Cerebellar nuclear complex (tissue), 1 donor: ENCODE measurements around the gene PRR5.
"Not testable (repeated sequence)": the region's sequence is repeated elsewhere in the genome, so short reads cannot be mapped to it uniquely, and the experiment has no call there.

Source experiments
- DNase-seq, 2 experiments: peaks; one replicate each; lab custom pipeline; 2025; lab: John Stamatoyannopoulos, UW

Gene PRR5, protein sequence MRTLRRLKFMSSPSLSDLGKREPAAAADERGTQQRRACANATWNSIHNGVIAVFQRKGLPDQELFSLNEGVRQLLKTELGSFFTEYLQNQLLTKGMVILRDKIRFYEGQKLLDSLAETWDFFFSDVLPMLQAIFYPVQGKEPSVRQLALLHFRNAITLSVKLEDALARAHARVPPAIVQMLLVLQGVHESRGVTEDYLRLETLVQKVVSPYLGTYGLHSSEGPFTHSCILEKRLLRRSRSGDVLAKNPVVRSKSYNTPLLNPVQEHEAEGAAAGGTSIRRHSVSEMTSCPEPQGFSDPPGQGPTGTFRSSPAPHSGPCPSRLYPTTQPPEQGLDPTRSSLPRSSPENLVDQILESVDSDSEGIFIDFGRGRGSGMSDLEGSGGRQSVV

DNA sequence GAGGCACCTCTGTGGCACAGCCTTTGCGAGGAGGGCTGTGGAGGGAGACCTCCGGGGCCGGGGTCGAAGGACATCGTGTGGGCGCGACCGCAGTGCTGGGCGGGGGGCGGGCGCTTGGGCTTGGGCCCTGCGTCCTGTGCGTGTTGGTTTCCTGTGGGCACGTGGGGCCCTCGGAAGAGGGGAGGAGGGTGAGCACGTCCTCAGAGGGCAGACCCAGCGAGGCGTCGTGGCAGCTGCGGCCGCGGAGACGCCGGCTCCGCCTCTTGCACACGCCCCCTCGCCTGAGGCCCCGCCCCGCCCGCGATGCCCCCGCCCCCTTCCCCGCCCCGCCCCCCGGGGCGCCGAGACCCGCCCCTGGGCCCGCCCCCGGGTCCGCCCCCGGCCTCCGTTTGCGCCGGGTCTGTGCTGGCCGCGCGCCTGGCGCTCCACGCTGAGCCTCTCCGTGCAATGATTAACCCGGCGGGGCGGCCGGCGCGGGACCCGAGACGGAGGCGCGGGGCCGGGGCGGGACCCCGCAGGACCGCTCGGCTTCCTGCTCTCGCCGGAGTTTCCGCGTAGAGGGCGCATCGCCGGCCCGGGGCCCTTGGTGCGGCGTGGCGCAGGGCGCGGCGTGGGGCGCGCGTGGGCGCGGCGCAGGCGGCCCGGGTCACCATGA lies at the start of gene PRR5:
PRR5 (plus strand) TSS at position 381 of the 655 bp plus-strand sequence; CDS start at position 652, 271 bp downstream.
- no peak for DNase-seq

DNA sequence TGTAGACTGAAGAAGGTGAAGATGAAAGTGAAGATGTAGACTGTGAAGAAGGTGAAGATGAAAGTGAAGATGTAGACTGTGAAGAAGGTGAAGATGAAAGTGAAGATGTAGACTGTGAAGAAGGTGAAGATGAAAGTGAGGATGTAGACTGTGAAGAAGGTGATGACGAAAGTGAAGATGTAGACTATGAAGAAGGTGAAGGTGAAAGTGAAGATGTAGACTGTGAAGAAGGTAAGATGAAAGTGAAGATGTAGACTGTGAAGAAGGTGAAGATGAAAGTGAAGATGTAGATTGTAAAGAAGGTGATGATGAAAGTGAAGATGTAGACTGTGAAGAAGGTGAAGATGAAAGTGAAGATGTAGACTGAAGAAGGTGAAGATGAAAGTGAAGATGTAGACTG lies 49.1 kb upstream of the PRR5 start:
- DNase-seq: not testable (repeated sequence)

DNA sequence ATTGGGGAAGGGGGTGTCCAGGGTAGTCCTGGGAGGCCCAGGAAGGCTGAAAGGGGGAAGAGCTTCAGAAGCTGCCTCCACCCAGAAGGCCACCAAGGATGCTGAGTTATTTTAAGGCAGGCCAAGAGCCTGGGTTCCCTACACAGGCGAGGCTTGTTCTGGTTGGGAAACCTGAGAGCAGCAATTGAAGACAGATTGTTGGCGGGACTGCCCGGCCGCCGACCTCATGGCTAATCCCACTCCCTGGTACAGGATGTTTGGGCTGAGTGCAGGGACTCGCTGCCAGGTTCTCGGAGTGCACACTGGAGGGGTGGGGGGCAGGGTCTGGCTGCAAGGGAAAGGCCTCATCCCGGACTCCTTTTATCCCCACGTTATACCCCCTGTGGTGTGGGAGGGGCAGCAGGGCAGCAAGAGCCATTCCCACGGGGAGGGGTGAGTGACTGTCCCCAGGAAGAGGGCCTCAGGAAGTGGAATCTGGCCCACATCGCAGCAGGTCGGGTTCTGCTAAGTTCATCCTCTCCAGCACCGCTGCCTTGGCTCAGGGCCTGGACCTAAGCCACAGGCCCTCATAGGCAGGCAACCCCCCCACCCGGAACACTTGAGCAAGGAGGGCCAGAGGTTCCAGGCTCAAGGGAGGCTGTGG lies 43.6 kb upstream of the PRR5 start:
- no peak for DNase-seq

DNA sequence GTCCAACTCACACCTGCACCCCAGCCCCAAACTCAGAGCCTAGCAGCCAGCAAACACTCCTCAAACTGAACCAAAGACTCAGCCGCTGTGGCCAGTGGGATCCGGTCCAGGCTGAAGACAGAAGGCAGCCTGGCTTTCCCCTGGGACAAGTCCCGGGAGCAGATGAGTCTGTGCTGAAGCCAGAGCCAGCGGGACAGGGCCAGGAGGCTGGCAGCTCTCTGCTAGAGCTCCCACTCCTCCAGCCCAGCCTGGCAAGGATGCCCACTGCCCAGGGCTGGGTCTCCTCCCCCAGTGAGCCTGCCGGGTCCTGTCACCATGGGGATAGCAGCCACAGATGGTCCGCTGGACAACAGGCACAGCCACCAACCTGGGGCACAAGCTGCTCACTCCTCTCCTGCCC lies 42.9 kb upstream of the PRR5 start:
- no peak for DNase-seq

DNA sequence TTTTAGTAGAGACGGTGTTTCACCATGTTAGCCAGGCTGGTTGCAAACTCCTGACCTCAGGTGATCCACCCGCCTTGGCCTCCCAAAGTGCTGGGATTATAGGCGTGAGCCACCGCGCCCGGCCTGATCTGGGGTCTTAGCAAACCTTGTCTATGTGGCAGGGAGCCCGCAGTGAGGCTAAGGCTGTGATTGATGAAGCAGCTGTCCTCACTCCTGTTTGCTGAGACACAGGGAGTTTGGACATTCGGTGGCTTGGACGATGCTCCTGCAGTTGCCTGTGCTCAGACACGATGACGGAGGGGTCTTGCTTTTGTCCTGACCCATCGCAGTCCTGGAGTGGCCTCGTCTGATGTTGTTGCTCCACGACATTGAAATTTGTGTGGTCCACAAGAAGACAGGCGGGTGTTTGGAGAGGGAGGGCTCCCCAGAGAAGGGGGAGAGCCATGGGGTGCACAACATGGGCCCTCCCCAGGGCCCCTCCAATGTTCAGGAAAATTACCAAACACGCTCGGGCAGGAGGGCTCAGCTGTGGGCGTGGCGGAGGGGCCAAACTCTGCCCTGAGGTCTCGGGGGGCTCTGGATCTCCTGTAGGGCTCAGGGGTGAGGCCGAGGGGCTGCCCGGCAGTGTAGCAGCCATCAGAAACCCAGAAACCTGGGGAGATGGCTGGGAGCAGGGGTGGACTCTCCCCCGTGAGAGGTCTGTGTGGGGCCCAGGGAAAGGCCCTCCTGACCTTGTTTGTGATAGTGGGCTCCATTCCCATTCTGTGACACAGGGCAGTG lies 41.8 kb upstream of the PRR5 start:
- no peak for DNase-seq

DNA sequence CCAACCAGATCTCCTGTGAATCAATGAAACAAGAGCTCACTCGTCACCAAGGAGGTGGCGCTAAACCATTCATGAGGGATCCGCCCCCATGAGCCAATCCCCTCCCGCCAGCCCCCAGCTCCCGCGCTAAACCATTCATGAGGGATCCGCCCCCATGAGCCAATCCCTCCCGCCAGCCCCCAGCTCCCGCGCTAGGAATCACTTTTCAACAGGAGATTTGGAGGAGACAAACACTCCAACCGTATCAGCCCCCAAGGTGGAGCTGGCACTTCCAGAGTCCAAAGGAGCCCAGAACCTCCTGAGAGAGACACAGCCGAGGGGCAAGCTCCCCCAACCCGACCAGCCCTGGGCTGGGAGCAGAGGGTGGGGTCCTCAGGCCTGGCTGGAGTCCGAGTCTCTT lies 40.9 kb upstream of the PRR5 start:
- no peak for DNase-seq

DNA sequence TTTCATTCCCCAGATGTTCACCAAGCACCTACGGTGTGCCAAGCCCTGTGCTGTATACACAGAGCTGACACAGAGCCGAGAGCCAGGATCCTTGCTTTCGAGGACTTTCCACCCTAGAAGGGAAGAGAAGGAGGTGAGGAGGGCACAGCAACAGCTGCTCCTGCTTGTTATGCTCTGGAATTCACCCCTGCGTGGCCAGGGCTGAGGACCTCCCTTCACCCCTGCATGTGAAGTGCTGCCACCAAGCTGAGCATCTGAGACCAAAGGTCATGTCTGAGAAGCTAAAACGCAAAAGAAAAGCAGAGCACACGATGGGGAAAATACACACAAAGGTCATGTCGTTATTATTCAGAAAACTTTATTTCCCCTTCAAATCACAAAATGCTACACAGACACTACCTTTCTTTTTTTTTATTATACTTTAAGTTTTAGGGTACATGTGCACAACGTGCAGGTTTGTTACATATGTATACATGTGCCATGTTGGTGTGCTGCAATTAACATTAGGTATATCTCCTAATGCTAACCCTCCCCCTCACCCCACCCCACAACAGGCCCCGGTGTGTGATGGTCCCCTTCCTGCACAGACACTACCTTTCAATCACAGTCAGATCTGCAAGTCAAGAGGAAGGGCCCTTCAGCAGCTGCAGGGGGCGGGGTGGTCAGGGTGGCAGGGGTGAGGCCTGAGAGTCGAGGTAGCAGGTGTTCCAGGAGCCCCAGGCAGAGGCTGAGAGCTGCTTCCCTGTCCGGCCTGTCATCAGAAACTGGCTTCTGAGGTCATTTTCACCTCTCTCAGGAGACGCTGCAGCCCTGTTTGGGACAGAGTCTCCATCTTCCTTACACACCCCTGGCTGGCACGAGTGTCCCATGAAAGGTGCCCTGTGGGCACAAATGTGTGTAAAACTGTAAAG lies 40.1 kb upstream of the PRR5 start:
- DNase-seq: no peak

DNA sequence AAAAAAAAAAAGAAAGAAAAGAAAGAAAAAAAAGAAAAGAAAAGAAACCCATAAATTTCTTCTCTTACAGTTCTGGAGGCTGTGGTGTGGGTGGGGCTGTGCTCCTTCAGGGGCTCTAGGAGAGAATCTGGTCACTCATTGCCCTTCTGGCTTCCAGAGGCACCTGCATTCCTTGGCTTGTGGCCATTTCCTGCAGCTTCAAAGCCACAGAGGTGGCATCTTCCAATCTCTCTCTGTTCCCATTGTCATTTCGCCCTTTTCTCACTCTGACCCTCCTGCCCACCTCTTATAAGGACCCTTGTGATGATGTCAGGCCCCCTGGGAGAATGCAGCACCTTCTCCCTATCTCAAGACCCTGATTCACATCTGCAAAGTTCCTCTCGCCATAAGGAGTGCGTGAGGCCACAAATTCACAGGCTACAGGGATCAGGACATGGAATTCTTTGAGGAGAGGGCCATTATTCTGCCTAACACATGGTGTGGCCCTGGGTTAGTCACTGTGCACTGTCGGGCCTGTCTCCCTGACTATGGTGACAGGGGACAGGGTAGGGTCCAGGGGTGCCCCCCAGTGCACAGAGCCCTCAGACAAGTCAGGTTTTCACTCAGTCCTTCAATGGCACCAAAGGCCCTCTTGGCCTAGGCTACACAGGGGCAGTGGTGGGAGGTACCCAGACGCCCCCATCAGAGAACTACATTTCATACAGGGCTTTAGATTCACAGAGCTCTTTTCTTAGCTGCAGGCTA lies 38.6 kb upstream of the PRR5 start:
- DNase-seq: no peak

DNA sequence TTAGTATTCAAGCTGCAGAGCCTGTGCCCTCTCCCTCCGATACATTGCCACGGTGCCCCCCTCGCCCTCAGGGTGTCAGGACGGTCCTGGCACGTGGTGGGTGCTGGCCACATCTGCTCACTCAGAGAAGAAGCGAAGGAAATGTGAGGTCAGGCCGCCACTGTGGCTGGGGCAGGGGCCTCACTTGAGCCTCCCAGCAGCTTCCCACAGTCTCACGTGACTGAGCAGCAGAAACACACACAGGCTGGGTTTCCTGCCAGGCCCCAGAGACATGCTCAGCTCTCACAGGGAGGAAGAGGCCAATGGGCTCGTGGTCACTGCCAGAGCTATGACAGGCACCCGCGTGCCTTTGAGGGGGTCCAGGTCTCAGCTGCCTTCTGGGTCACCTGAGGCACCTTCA lies 37.9 kb upstream of the PRR5 start:
- no peak for DNase-seq

DNA sequence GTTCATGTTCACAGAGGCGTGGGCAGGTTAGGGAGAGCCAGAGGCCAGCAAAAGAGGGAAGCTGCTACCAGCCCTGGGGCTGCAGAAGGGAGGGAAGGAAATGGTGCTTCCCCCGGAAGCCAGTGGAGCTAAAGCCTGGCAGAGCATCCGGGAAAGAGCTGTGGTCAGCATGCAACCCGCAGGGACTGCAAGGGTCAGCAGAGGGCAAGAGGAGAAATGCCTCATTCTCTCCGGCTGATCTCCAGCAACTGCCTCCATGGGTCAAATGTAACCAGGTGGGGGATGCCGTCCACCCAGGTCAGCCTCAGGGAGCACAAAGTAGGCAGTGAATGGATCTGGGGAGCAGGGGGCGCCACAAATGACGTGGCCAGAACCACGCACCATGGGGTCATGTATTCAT lies 36.9 kb upstream of the PRR5 start:
- no peak for DNase-seq

DNA sequence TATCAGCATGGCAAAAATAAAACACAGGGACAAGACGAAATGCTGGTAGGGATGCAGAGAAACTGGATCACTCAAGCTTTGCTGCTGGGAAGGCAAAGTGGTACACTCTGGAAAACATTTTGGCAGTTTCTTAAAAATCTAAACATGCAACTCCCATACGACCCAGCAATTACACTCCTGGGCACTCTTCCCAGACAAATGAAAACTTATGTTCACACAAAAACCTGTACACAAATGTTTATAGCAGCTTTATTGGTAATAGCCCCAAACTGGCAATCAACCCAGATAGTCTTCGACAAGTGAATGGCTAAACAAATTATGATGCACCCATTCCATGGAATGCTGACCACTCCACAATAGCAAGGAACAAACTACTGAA lies 35.8 kb upstream of the PRR5 start:
- no peak for DNase-seq

DNA sequence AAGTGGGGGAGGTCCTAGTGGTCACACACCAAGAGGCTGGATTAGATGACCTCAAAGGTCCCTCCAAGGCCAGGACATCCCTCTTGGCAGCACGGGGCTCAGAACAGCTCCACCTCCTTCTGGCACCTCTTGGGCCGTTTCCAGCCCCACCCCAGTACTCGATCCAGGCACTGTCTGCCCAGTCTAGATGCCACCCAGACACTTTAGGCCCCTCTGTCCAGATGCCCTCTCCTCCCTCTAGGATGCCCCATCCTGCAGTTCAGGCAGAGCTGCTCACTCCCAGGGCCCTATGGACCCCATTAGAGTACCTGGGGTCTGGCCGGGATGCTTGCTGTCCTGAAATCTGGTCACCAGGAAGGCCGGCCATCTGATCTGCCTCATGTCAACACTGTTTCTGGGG lies 34.7 kb upstream of the PRR5 start:
- no peak for DNase-seq

DNA sequence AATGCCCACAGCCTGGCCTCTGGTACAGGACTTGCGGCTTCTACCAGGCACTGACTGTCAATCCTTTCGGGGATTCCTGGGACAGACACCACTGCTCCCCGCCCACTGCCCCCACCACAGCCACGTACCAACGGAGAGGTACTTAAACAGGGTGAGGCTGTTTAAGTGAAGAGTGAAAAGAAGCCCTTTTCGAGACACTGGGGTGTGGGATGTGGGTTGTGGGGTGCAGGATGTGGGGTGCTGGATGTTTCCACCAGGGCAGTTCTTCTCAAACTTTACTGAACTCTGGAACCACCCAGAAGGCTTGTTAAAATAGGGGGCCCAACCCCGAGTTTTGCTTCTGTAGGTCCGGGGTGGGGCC lies 34.2 kb upstream of the PRR5 start:
- DNase-seq: no peak

DNA sequence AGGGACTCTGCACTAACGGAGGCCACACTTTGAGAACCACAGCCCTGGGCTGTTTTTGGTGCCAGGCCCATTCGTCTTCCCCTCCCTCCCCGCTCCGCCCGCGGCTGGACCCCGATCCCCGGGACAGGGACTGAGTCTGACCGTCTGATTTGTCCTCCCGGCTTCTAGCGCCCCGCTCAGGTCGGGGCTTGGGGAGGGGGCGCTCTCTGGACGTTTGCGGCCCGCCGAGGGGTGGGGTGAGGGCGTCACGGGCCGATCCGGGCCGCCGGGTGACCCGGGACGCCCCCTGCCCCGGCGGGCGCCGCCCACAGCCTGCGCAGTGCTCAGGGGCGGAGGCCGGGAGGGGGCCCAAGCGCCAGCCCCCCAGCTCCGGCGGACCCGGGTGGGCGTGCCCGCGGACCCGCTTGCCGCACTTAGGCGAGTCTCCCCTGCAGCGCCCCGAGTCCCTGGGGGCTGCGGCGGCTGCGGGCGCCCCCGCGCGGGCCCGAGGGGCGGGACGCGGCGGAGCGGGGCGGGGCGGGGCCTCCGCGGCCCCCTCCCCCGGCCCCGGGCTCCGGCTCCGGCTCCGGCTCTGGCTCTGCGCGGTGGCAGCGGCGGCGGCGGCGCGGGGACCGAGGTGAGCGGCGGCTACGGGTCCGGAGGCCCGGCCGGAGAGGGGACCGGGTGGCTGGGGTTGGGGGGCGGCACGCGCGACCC lies 33.7 kb upstream of the PRR5 start:
- DNase-seq: no peak

DNA sequence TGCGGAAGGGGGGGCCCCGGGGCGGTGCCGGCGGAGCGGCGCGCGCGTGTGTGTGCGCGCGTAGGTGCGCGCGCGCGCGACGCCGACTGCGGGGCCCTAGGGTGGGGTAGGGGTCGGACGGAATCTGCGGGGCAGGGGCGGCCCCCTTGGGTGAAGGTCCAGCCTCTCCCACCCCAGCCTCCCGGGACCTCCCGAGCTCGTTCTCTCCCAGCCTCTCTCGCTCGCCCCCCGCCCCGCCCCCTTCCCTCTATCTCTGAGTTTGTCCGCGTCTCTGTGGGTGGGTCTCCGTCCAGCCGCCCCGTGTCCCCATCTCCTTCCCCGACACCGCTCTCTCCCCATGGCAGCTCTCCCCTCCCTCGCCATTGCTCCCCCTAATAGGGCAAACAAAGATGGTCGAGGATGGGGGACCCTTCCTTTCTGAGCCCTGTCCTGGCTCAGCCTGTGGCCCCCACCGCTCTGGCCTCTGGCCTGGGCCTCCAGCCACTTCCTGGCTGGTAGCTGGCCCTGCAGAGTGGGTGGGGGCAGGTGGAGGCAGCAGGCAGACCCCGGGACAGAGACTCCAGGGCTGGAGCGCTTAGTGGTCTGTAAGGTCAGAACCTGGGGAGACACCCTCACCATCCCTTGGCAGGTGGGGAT lies 33.0 kb upstream of the PRR5 start:
- DNase-seq: no peak

DNA sequence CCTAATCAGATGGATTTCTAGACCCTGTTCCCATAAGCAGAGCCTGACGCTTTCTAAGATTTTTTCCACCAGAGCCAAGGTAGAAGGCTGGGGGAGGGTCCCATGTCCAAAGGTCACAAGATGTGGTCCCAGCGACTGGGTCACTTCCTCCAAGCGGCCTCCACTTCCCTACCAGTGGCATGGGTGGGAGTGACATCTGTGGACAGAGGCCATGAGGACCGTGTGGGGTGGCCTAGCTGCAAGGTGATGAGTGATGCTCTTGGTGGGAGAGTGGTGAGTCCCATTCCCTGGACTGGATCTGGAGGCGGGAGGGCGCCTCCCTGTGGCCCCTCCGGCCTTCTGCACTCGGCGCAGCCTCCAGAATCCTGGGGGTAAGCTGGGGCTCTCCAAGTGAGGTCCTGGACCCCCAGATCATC lies 32.4 kb upstream of the PRR5 start:
- DNase-seq: no peak

DNA sequence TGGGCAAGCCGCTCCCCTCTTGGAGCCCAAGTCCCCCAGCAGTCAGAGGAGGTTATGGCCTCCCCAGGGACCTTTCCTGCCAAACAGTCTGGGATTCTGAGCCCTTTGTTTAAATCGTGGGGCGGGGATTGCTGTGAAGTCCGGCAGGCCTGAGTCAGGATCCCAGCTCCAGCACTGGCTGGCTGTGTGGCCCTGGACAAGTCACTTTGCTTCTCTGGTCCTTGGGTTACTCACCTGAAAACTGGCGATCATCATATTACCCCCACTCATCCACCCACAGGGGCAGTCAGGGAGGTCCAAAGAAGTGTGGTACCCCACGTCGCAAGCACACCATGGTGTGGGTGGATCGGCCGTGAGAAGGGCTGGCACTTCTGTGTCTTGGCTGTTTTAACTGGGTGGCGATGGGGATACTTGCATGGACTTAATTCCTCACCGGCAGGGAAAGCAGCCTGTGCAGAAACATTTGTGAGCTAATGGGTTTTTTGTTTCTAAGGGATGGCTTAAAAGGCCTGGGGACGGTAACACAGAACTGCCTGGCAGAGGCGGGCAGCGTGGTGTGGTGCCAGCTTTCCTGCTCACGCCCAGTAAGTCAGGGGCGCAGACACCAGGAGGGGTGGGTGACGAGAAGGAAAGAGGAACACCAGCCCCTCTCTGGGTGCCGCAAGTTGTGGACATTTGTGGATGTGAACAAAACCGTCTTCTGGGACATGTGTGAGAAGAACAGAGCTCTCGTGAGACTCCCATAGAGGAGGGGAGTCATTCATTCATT lies 31.6 kb upstream of the PRR5 start:
- DNase-seq: no peak

DNA sequence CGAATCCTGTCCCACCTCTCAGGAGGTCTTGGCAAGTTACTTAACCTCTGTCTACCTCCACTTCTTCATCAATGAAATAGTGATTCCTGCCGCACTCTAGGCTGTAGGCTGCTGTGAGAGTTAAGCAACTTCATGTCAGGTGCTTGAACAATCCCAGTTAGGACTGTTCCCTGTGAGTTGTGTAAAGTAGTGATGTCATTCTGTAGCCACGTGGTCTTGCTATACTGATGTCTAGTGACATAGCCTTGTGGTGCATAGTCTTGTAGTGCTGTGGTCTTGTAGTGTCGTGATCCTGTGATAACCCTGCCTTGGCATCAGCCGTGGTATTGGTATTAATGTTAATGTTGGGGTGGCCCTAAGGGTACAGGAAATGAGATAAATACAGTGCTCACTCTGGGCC lies 30.3 kb upstream of the PRR5 start:
- no peak for DNase-seq

DNA sequence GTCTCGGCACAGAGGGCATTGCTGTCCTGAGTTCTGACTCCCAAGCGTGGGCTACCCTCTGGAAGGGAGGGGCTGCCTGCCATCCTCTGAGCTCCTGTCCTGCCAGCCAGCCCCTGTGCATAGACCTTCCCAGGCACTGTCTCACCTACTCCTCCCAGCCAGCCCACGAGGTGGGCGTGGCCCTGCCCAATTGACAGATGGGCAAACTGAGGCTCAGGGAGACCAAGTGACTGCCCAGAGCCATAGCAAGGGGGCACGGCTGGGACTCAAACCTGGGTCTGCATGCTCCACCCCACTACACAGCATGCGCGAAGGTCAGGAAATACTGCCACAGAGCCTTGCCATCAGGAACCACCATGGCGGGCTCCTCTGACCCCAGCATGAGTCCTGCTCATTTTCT lies 29.4 kb upstream of the PRR5 start:
- DNase-seq: no peak
